Right forelimb (tissue), 1 donor: ENCODE measurements around the gene CTPS2.
"Not testable (repeated sequence)": the region's sequence is repeated elsewhere in the genome, so short reads cannot be mapped to it uniquely, and the experiment has no call there.

Source experiments
- DNase-seq: peaks from one replicate; pipeline ENCODE4 v3.0.0-alpha.2; 2018

CTPS2 gene

DNA sequence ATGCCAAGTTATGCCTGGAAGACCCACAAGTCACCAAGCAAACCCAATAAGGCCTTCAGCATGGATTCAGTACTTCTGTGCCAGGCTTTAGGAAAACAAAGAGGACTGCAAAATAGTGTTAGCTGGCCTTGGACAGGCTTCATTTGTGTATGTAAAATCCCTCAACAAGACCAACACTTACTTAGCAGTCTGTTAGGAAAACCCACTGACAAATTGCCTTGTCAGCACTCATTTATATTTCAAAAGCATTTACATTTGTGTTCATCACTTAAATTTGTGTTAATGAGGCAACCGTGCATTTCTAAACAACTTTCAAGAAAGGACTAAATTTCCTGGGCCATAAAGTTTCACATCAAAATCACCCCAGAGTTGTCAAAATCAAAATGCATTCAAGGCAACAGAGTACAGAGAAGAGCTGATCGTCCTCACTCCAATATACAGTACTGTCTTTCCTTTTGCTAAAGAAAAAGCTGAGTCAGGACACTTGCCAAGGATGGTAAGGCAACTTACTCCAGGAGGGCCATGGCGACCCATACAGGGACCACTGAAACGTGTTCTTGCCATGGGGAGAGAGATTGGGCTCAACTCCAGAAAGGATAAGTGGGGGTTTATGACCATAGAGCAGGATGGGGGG, 61.0 kb downstream of the CTPS2 start:
- no peak for DNase-seq

DNA sequence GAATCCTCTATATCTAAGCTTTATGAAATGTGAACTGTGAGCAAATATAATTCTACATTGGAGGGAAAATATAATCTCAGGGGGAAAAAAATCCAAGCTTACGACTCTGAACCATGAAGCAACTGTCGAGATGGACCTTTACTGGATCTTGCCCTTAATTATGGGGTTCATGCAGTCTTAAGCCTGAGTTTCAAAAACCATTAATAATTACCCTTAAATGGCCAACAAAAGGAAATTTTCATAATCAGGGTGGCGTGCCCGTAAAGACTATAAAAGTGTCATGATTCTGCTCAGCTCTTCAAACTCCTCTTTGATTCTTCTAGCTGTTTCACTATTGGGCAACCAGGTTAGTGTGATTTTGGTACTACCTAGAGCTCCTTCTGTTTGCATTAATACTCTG, 62.6 kb downstream of the CTPS2 start, which contains the start of gene S100G:
Gene S100G (plus strand): TSS at position 301 of the 400 bp plus-strand sequence. CDS start 849 bp downstream, outside the sequence.
- no peak for DNase-seq

DNA sequence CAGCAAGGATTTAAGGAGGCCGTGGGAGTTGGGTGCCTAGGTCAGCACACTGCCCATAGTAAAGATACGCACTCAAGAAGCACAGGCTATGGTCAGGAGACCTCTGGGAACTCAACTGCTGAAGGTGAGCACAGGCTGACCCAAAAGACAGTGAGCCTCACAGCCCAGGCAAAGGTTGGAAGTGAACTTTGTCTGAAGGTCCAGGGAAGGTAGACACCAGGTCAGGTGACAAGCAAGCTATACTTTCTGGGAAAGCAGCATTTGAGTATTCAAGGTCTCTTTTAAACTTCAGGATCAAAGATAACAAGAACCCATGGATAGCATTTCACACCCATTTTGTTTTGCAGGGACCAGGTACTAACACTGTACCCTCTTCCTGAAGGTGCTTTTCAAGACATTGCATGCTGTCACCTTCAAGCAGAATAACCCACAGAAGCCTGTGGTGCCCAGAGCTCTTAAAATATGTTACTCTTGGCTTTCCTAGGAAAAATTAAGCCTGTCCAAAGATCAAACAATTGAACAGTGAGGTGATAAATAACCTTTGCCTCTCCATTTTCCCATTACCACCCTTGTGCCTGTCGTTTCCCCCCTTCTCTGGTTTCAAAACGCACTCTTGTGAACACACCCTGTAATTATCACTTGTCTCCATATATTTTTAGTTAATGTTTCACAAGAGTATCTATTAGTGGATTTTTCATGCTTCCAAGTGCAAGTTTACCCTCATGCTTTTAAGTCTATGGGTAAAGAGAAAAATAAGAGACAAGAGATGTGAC, 65.9 kb downstream of the CTPS2 start:
- DNase-seq, result no peak

DNA sequence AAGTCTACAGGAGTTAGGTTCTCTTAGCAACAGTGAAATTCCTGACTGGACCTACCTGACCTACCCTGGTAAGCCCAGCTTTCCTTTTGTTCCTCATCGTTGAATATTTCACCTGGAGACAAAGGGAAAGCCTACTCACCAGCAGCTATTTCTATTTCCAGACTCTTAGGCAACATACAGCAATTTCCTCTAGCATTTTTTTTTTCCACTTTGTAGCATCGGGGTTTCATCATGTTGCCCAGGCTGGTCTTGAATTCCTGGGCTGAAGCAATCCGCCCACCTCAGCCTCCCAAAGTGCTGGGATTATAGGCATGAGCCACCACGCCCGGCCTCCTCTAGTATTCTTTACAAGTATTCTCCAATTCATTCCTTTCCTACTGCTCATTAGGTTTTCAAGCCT, 69.3 kb downstream of the CTPS2 start:
- DNase-seq, result no peak

DNA sequence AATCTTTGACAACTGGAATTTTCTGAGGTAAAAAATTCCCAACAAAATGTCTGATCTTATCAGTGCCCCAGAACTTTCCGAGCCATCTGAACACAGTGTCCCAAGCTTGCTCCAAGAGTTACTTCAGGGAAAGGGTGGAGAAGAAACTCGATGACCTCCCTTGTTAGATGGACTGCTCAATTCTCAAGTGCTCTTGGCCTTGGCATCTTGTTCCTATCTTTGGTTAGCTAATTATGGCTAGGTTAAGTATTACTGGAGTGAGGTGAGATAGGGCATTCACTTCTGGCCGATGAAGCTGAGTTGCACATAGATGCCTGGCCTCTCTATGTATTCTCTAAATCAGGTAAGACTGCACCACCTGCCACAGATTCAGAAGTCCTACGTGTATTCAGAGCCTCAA, 71.6 kb downstream of the CTPS2 start:
- DNase-seq, result no peak

DNA sequence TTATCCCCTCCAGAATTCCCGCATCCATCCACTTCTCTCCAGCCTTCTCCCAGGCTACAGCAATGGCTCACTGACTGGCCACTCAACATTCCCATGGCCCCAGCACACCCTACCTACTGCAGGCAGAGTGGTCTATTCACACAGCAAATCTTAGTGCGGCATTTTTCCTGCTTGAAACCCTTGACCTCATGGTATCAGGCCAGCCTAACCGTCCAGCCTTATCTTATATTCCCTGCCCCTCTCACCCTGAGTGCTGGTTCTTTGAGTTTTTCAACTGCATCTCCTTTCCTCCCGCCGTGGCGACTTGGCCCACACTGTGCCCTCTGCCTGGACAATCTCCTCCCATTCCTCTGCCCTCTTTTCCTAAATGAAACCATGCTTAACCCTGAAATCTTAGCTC, 72.5 kb downstream of the CTPS2 start:
- no peak for DNase-seq

DNA sequence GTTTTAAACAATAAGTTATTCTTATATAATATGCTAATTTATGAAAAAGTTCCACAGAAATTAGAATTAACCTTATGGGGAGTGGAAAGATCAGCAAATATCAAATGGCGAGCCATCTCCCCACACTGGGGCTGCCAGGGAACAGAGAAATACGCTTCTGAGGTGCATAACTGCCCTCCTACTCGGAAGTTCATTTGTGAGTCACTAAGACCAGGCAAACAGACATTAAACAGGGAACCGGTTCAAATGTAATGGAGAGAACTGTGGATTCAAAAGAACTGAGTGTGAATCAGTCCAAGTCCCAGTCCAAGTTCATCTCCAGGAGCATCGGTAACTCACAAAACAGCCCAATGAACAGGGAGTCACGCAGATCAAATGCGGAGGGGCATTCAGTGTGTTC, 73.9 kb downstream of the CTPS2 start:
- no peak for DNase-seq

DNA sequence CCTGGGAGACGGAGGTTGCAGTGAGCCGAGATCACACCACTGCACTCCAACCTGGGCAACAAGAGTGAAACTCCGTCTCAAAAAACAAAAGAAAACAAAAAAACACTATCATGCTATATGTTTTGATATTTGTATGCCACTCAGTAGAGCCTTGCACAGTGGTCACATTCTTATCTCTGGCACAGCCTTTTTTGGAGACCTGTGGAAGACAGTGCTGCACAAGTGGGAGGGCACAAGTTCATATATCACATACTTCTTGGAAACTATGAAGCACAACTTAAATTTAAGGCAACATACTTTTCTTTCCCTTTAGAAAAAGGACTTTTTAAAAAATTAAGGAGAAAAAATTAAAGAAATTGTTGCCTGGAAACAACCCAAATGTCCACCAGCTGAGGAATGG, 76.9 kb downstream of the CTPS2 start:
- no peak for DNase-seq

DNA sequence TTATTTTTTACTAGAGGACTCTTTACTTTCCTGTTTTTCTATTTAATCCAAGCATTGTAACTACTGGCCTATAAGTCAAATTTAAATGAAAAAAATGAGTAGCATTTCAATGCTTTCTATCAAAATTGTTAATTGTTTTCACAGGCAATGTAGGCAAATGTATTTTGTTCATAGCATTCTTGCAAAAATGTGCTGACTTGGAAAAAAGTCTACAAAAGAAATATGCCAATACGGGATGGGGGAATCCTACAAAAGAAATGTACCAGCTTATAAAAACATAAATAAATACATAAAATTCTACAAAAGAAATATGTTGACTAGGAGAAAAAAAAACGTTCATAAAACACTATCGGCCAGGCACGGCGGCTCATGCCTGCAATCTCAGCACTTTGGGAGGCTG, 77.4 kb downstream of the CTPS2 start:
- DNase-seq, result no peak

DNA sequence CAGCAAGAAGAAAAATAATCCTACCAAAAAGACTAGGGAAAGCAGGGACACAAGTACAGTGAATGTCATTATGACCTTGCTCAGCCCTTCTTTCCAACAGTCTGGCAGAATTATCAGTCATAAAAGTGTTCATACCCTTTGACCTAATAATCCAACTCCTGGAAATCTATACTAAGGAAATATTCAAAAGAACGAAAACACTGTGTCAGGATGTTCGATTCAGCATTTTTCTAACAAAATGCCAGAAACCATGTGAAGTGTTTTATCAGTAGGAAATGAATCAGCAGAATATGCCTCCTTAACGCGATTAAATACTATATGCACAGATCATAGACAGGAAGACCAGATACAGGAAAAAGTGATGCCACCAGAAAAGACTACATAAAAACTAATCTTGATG, 78.7 kb downstream of the CTPS2 start:
- DNase-seq, result no peak

DNA sequence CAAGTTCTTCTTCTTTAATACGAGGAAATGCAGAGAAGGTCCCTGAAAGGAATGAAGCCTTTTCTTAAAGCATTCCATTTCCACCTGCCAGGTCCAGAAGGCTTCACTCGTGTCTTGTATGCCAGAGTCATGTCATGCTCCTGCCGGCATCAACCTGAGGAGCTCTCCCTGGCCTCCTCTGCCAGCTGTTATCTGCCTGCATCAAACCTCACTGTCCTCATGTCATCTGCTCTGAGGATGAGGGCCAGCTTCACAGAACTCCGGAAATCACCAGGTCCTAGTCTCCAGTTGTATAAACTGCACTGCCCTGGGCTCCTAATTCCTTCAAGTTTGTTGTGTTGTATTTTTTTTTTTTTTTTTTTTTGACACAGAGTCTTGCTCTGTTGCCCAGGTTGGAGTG, 82.6 kb downstream of the CTPS2 start:
- no peak for DNase-seq

DNA sequence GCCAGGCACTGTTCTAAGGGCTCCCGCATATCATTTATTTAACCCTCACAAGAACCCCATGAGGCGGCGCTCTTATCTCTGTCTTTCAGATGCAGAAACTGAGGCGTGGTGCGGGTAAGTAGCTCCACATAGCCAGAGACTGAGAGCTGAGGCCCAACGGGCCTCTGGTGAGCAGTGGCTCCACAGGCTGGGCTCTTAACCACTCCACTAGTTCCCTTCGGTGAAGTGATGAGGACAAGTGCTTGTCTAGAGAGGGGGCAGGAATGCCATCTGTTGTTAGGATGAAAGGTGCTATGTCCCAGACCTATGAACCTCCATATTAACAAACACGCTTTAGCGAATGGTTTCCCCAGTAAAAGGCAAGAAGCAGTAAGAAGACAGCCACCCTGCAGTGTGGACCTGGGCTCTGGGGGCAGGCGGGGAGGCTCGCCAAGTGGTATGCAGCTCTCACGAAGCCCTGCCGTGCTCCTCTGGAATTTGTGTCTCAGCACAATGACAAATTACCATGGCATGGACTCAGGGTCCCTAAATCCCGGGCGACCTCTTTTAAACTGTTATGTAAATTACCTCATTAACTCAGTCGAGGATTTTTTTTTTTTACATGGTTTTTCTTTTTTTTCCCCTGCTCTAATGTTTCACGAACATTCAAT, 83.4 kb downstream of the CTPS2 start:
- DNase-seq, result no peak

DNA sequence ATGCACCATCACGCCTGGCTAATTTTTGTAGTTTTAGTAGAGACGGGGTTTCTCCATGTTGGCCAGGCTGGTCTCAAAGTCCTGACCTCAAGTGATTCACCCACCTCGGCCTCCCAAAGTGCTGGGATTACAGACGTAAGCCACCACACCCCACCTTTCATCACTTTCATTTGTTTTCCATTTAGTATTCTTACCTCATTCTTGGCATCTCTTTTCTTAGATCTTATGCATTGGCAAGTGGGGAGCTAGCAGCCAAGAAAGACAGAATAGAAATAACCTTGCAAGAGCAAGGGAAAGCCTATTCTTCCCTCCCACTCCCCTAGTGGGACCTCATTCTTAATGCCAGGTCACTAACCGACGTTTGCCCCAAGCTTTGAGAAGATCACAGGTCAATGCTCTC, 84.0 kb downstream of the CTPS2 start:
- not testable (repeated sequence) for DNase-seq

DNA sequence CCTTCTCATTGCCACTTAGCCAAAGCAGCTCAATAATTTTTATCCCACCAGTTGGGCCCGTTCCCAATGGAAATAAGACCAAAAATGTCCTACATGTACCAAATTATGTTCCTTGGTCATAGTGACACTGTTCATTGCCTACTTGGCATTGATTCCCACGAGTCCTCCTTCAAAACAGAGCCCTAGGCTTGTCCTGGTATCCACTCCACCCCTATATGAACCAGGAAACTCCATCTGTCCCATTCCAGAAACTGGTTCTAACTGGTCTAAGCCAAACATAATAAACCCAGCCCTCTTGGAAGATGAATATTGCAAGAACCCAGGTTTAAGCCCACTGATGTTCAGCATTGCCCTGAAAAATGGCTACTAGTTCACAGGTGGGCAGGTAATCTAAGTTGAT, 93.4 kb downstream of the CTPS2 start:
- no peak for DNase-seq

DNA sequence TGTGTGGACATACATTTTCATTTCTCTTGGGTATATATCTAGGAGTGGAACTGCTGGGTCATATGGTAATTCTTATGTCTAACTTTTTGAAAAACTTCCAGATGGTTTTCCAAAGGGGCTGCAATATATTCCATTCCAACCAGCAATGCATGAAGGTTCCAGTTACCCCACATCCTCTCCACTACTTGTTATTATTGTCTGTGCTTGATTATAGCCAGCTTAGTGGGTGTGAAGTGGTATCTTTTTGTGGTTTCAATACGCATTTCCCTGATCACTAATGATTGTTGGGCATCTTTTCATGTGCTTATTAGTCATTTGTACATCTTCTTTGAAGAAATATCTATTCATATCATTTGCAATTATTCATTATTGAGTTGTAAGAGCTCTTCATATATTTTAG, 94.0 kb downstream of the CTPS2 start:
- no peak for DNase-seq

DNA sequence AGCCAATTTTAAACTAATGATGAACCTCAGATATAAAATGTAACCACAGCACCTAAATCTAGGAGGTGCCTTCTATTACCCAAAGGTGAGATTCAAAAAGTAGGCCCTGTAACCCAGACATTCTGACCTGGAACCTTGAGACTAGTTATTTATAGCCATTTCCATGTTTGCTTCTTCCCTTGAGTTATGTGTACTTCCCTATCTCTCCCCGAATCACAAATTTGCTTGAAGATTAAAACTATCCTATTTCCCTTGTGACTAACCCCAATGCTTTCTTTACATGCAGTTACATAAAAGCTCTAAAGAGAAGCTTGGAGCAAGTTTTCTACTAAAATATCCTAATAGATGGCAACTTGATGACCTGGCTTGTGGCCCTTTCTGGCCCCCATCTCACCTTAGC, 95.1 kb downstream of the CTPS2 start:
- DNase-seq, result no peak

DNA sequence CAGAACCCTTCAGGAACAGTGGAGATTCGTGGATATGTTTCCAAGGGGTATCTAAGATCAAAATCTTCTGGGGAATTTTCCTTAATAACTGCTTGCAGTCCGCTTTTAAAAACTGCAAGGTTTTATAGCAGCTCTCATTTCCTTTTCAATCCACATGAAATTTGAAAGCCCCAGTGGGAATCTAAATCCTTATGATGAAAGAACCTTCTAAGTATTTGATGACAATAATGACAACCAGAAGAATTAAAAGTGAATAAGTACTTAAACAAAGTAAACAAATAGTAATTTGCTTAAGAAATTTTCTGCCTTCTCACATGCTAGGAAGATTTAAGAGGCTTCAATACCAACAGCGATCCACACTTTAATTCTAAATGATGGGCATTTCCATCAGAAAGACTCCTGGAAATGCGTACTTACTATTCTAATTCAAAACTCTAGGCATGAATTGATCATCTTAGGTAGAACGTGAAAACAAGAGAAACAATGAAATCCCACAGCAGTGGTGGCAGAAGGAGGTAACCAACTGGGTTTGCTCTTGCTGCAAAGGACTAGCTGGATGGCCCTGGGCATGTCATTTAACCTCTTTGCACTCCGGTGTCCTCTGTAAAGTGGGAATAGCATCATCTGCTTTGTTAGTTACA, 100.1 kb downstream of the CTPS2 start:
- no peak for DNase-seq

DNA sequence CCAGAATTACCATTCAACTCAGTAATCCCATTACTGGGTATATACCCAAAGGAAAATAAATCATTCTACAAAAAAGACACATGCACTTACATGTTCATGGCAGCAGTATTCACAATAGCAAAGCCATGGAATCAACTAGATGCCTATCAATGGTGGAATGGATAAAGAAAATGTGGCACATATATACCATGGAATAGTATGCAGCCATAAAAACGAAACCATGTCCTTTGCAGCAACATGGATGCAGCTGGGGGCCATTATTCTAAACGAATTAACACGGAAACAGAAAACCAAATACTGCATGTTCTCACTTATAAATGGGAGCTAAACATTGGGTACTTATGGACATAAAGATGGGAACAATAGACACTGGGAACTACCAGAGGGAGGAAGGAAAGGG, 101.8 kb downstream of the CTPS2 start:
- not testable (repeated sequence) for DNase-seq

DNA sequence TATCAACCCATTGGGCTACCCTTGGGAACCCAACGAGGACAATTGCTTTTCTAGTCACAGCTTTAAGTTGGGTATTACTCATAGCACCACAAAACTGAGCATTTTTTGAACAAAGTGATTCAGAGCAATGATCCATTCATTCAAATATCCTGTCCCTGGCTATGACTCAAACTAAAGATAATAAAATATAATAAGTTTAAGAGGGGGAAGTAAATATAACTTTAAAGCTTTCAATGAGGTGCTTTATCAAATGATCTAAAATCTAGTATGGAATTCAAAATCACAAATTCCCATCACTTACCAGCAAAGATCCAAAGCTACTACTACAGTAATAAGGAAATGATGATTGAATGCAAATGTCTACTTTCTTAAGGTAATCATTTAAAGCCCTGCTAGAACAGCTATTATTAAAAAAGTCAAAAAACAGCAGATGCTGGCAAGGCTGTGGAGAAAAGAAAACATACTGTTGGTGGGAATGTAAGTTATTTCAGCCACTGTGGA, 102.3 kb downstream of the CTPS2 start:
- no peak for DNase-seq

DNA sequence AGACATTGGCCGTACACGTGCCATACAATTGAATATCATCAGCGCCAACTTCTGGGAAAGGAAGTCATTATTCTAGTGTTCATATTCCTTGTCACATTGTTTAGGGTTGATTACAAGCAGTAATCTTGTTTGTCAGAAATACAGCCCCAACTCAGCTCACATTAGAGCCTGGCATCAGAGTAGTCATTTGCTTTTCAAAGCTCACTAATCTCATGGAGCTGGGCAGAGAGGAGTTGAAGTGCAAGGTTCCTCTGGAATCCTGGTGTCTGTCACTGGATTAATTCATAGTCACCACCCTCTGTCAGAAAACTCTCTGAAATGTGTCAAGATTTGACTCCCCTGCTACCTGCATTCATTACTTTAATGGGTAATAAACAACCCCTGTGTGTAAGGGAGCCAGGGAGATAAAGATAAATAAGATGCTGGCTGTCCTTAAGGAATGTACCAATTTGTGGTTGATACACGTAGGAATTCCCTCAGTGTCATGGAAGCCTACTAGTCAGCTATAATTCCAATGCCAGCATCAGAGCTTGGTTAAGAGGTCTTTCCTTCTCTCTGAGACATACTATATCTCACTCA, 106.2 kb downstream of the CTPS2 start:
- no peak for DNase-seq

DNA sequence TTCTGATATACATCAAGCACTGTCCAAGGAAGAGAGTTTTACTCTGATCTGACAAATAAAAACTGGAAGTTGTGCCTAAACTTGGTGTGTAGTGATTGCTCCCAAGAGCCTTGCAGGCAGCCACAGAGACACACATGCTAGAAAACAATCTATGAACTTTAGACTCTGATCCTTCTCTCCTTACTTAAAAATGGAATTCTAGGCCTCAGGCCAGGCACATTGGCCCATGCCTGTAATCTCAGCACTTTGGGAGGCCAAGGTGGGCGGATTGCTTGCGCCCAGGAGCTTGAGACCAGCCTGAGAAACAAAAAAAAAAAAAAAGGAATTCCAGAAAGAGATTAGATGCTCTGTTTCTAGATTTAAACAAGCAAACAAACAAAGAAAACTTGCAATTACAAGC, 108.1 kb downstream of the CTPS2 start:
- DNase-seq, result no peak

DNA sequence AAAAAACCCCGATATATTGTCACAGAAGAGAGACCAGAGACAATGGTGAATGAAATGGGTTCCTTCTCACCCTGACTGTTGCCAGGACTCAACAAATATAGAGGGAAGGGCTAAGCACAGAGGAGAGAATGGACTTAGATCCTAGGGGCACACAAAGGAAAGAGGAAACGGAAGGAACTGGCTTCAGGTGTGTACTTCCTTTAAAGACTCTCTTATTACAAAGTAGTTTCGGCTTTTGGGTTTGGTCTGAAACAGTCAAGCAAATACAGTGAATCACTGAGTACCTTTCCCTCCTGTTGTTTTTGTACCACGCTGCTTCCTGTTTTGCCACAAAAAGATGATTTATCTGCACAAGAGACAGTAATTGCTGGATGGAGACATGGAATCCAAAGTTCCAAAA, 108.6 kb downstream of the CTPS2 start:
- DNase-seq, result no peak

DNA sequence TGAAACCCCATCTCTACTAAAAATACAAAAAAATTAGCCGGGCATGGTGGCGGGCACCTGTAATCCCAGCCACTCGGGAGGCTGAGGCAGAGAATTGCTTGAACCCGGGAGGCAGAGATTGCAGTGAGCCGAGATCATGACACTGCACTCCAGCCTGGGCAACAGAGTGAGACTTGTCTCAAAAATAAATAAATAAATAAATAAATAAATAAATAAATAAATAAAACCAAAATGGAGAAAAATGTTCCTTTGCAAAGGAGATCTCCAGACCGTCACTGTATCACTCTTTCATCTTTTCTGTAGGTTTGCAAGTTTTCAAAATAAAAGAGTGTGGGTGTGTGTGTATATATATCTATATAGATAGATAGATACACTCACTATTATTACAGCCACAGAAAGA, 109.2 kb downstream of the CTPS2 start:
- DNase-seq, result not testable (repeated sequence)
